Stimulated activated effector memory CD8-positive, alpha-beta T cell treated with anti-CD3 and anti-CD28 coated beads, Interleukin-12 subunit alpha, Interleukin-12 subunit beta, amount 100 ng/mL, for 72 hours (primary cell): ENCODE measurements around the gene VDAC2.
A peak's percentile ranks its signal among the peaks of the same experiment; 100 is the strongest.
"Not testable (repeated sequence)": the region's sequence is repeated elsewhere in the genome, so short reads cannot be mapped to it uniquely, and the experiment has no call there.

Source experiments
- ATAC-seq: fragments of 150-1000 bp; cut with Tn5 transposase; 2 replicates; pipeline ENCODE4 v1.10.0; 2021
- DNase-seq, 2 donors: peaks; one replicate each; pipeline ENCODE4 v3.0.0; 2021 to 2022; ENCODE audit warnings: low spot score in 2 of 2
- H3K27ac Mint-ChIP-seq: one replicate; pipeline ENCODE4 v1.8.0; 2022; ENCODE audit warnings: mild to moderate bottlenecking, mixed read lengths
- H3K36me3 Mint-ChIP-seq: one replicate; pipeline ENCODE4 v1.8.0; 2022; ENCODE audit warnings: mild to moderate bottlenecking, mixed read lengths
- H3K4me1 Mint-ChIP-seq: one replicate; pipeline ENCODE4 v1.8.0; 2022; ENCODE audit warnings: mixed read lengths
- H3K4me3 Mint-ChIP-seq: one replicate; pipeline ENCODE4 v1.8.0; 2022; ENCODE audit warnings: mild to moderate bottlenecking, mixed read lengths
- H3K9me3 Mint-ChIP-seq: one replicate; pipeline ENCODE4 v1.8.0; 2022; ENCODE audit warnings: mixed read lengths

The VDAC2 gene

DNA sequence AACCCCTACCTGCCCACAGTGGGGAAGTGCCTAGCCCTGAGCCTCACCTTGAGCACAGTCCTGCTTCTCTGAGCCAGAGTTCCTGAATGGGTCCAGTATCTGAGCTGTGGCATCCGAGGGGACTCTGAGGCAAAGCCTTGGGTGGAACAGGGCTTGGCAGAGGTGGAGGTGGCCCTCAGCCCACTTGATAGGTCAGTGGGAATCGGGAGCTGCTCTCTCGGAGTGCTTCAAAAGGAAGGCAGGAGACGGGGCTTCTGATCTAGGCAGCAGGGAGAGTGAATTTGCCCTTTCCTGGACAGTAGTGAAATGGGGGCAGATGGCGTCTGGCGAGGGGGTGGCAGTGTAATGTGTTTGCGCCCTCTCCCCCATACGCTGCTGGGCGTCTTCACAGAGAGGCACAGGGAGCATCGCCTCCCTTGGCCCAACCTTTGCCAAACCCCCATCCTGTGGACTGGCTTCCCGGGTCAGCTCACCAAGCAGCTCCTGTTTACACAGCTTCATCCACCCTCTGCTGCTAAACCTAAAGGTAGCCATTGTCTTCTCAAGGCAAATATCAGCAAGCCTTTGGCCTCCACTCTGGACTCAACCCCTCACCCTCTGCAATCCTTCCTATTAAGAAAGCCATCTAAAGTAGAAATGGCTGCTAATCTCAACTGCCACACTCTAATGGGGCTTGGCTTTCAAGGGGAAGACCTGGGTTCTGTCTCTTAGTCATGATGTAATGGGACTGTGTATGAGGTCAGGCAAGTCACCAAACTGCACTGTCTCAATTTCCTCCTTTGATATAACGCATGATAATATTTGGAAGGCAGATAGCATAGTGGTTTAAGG lies 21.1 kb upstream of the VDAC2 start:
- H3K4me1 Mint-ChIP-seq: peaks cover 7% of the 10 kb centered on the region
- no peaks in the 10 kb centered on the region for H3K9me3 Mint-ChIP-seq
- peaks cover 21% of the 10 kb centered on the region for H3K36me3 Mint-ChIP-seq
- no peak for ATAC-seq
- H3K27ac Mint-ChIP-seq: no peak overlapping the region
- DNase-seq: no peak
- no peak overlapping the region for H3K4me3 Mint-ChIP-seq

GRCh38 chr10:75191821-75192568 lies 18.6 kb upstream of the VDAC2 start:
- H3K4me3 Mint-ChIP-seq: no peak overlapping the region
- no peaks in the 10 kb centered on the region for H3K4me1 Mint-ChIP-seq
- H3K27ac Mint-ChIP-seq: no peak overlapping the region
- DNase-seq: no peak
- ATAC-seq: no peak
- no peaks in the 10 kb centered on the region for H3K9me3 Mint-ChIP-seq
- H3K36me3 Mint-ChIP-seq: peaks cover 19% of the 10 kb centered on the region

DNA sequence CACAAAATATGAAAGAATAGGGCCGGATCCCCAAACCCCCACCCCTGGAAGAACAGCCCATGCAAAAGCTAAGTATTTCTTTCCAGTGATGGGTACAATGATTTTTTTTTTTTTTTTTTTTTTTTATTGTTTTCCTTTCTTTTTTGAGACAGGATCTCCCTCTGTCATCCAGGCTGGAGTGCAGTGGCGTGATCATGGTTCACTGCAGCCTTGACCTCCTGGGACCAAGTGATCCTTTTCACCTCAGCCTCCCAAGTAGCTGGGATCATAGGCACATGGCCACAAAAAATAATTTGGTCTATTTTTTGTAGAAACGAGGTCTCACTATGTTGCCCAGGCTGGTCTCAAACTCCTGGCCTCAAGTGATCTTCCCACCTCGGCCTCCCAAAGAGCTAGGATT lies 16.0 kb upstream of the VDAC2 start:
- H3K4me3 Mint-ChIP-seq, H3K27ac Mint-ChIP-seq, H3K9me3 Mint-ChIP-seq, H3K4me1 Mint-ChIP-seq, DNase-seq, H3K36me3 Mint-ChIP-seq, ATAC-seq: not testable (repeated sequence)

GRCh38 chr10:75195035-75195763 lies 15.4 kb upstream of the VDAC2 start:
- no peak overlapping the region for H3K27ac Mint-ChIP-seq
- H3K9me3 Mint-ChIP-seq: no peaks in the 10 kb centered on the region
- H3K4me3 Mint-ChIP-seq: no peak overlapping the region
- no peak for DNase-seq
- no peak for ATAC-seq
- H3K36me3 Mint-ChIP-seq: peaks cover 6% of the 10 kb centered on the region
- no peaks in the 10 kb centered on the region for H3K4me1 Mint-ChIP-seq

- Mint-ChIP-seq H3K36me3 (peaks cover 6% of the 10 kb centered on the region), H3K4me1 (peaks cover 4% of the 10 kb centered on the region), H3K4me3 (no peak overlapping the region), H3K27ac (no peak overlapping the region), H3K9me3 (no peaks in the 10 kb centered on the region)
- no peak for DNase-seq
- no peak for ATAC-seq
Measured at GRCh38 chr10:75197066-75197465, 13.5 kb upstream of the VDAC2 start.

- DNase-seq: no peak
- peak overlapping the region; percentile 27 for H3K27ac Mint-ChIP-seq
- H3K4me1 Mint-ChIP-seq: peaks cover 6% of the 10 kb centered on the region
- no peak overlapping the region for H3K4me3 Mint-ChIP-seq
- peaks cover 5% of the 10 kb centered on the region for H3K36me3 Mint-ChIP-seq
- ATAC-seq: no peak
- no peaks in the 10 kb centered on the region for H3K9me3 Mint-ChIP-seq
Measured at GRCh38 chr10:75197906-75198305, 12.7 kb upstream of the VDAC2 start.

DNA sequence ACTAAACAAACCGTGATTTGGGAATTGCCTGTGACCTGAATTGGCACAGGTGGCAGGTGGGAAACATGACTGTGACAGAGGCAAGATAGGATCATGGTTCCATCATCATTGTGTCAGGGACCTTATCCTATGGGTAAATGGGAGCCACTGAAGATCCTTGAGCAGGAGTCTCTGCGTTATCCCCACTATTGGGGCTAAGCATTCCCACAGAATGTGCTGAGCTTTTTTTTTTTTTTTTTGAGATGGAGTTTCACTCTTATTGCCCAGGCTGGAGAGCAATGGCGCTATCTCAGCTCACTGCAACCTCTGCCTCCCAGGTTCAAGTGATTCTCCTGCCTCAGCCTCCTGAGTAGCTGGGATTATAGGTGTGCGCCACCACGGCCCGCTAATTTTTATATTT lies 10.6 kb upstream of the VDAC2 start:
- H3K4me1 Mint-ChIP-seq, DNase-seq, H3K36me3 Mint-ChIP-seq, H3K9me3 Mint-ChIP-seq, H3K27ac Mint-ChIP-seq, H3K4me3 Mint-ChIP-seq, ATAC-seq: not testable (repeated sequence)

DNA sequence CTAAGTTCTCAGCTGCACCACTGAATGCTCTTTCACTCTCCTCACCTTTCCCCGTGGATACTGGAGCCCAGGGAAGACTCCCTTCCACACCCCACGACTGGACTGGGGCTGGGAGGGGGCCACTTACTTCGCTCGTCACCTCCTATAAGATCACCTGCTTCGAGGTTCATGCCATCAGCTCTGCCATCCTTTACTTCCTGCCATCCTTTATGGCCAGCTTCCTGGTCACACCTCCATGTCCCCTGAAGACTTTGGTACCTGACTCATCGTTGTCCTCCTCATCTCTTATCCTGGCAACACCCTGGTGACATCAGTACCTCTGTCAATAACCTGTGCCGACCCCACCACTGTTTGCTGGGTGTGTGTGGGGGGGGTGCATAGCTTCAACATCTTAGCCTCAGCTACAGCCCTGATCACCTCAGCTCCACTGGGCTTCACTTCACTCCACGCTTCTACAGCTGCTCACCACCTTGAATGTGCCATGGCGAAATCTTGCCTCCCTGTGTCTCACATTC lies 8.7 kb upstream of the VDAC2 start:
- peaks cover 6% of the 10 kb centered on the region for H3K4me1 Mint-ChIP-seq

GRCh38 chr10:75202321-75203045 lies 8.1 kb upstream of the VDAC2 start:
- ATAC-seq (no peak), DNase-seq (no peak)
- Mint-ChIP-seq H3K4me1 (peaks cover 6% of the 10 kb centered on the region), H3K4me3 (no peak overlapping the region), H3K27ac (peak overlapping the region; percentile 49), H3K9me3 (no peaks in the 10 kb centered on the region), H3K36me3 (no peaks in the 10 kb centered on the region)

More for the DNA sequence above, 8.7 kb upstream of the VDAC2 start:
- ATAC-seq (no peak), DNase-seq (no peak)
- H3K36me3 Mint-ChIP-seq: no peaks in the 10 kb centered on the region
- no peak overlapping the region for H3K4me3 Mint-ChIP-seq
- H3K27ac Mint-ChIP-seq: no peak overlapping the region
- no peaks in the 10 kb centered on the region for H3K9me3 Mint-ChIP-seq

DNA sequence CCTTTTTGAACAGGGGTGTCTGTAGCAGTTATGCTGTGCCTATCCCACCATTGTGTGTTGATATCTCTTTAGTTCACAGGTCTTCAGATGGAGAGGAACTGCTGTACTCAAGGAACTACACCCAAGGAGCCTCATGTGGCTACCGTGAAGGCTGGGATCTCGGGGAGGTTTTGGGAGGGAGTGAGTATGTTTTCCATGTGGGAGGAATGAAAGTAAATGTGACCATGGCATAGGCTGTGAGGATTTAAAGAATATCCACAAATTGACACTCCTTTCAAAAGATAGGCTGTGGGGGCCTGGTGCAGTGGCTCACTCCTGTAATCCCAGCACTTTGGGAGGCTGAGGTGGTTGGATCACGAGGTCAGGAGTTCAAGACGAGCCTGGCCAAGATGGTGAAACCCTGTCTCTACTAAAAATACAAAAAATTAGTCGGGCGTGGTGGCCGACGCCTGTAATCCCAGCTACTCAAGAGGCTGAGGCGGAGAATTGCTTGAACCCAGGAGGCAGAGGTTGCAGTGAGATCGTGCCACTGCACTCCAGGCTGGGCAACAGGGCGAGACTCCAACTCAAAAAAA lies 7.5 kb upstream of the VDAC2 start:
- H3K4me1 Mint-ChIP-seq, ATAC-seq, H3K36me3 Mint-ChIP-seq, H3K27ac Mint-ChIP-seq, H3K9me3 Mint-ChIP-seq, H3K4me3 Mint-ChIP-seq, DNase-seq: not testable (repeated sequence)

- no peak overlapping the region for H3K27ac Mint-ChIP-seq
- DNase-seq (no peak), ATAC-seq (no peak)
- no peak overlapping the region for H3K4me3 Mint-ChIP-seq
- no peaks in the 10 kb centered on the region for H3K9me3 Mint-ChIP-seq
- H3K4me1 Mint-ChIP-seq: peaks cover 13% of the 10 kb centered on the region
- no peaks in the 10 kb centered on the region for H3K36me3 Mint-ChIP-seq
Measured at GRCh38 chr10:75203724-75204123, 6.9 kb upstream of the VDAC2 start.

GRCh38 chr10:75205908-75206307 lies 4.7 kb upstream of the VDAC2 start:
- no peak overlapping the region for H3K27ac Mint-ChIP-seq
- DNase-seq (no peak), ATAC-seq (no peak)
- peaks cover 20% of the 10 kb centered on the region for H3K4me1 Mint-ChIP-seq
- H3K4me3 Mint-ChIP-seq: no peak overlapping the region
- no peaks in the 10 kb centered on the region for H3K9me3 Mint-ChIP-seq
- peaks cover 6% of the 10 kb centered on the region for H3K36me3 Mint-ChIP-seq

- peaks cover 13% of the 10 kb centered on the region for H3K36me3 Mint-ChIP-seq
- ATAC-seq, H3K27ac Mint-ChIP-seq: not testable (repeated sequence)
Measured at GRCh38 chr10:75206638-75207037, 4.0 kb upstream of the VDAC2 start.

GRCh38 chr10:75207079-75207856 lies 3.3 kb upstream of the VDAC2 start:
- Mint-ChIP-seq H3K27ac (no peak overlapping the region), H3K4me3 (no peak overlapping the region), H3K4me1 (peaks cover 22% of the 10 kb centered on the region), H3K9me3 (no peaks in the 10 kb centered on the region), H3K36me3 (peaks cover 19% of the 10 kb centered on the region)
- DNase-seq (no peak), ATAC-seq (no peak)

More at GRCh38 chr10:75206638-75207037, 4.0 kb upstream of the VDAC2 start:
- not testable (repeated sequence) for H3K9me3 Mint-ChIP-seq, H3K4me3 Mint-ChIP-seq, DNase-seq
- H3K4me1 Mint-ChIP-seq: peaks cover 25% of the 10 kb centered on the region
